ENCODE results near the gene TPPP.

The TPPP gene

DNA sequence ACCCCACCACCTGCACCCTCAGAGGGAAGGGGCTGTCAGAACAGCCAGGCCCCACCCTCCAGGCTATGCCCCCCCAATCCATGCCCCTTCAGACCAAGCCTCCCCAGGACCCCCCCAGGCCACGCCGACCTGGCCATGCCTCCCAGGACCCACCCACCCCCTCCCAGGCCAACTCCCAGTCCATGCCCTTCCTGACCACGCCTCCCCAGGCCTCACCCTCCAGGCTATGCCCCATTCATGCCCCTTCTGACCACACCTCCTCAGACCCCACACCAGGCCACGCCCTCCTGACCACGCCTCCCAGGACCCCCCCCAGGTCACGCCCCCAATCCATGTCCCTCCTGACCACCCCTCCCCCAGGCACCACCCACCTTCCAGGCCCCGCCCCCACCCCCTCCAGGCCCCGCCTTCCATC is 27.6 kb downstream of the TPPP start:
- TF ChIP-seq CTCF (IDR thresholded peaks at IDR 0.05; ENCODE audit: insufficient read depth, low read length, missing control alignments) = no peak
- no peak for DNase-seq (ENCODE audit: low read depth, low spot score)
- ChIA-PET CTCF (no interaction called here), POLR2A (no interaction called here)
- H3K4me3 ChIP-seq (ENCODE audit: low read depth, low read length) = no peak overlapping the region

DNA sequence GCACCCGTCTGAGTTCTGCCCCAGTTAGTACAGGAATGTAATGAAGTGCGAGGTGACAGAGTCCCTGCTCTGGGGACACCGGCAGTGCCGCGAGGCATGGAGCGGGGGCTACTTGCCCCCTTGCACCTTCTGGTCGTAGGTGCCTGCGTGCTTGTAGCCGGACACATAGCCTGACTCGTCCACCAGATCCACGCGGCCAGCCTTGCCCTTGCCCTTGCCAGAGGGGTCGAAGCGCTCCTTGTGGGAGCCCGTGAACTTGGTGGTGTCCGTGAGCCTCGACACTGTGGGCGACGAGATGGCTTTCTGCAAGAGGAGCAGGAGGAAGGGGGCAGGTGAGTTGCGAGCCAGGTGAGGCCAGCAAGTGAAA is 28.2 kb downstream of the TPPP start:
- no peak overlapping the region for H3K4me3 ChIP-seq (ENCODE audit: low read depth, low read length)
- ChIA-PET CTCF (no interaction called here), POLR2A (no interaction called here)
- no peak for DNase-seq (ENCODE audit: low read depth, low spot score)
- TF ChIP-seq CTCF (IDR thresholded peaks at IDR 0.05; ENCODE audit: insufficient read depth, low read length, missing control alignments) = no peak

- CTCF ChIA-PET = no interaction called here
- TF ChIP-seq CTCF (IDR thresholded peaks at IDR 0.05; ENCODE audit: insufficient read depth, low read length, missing control alignments) = no peak
- no peak for DNase-seq (ENCODE audit: low read depth, low spot score)
- H3K4me3 ChIP-seq (ENCODE audit: low read depth, low read length) = no peak overlapping the region
- POLR2A ChIA-PET = no interaction called here
Observed at GRCh38 chr5:664343-664993, 28.7 kb downstream of the TPPP start.

DNA sequence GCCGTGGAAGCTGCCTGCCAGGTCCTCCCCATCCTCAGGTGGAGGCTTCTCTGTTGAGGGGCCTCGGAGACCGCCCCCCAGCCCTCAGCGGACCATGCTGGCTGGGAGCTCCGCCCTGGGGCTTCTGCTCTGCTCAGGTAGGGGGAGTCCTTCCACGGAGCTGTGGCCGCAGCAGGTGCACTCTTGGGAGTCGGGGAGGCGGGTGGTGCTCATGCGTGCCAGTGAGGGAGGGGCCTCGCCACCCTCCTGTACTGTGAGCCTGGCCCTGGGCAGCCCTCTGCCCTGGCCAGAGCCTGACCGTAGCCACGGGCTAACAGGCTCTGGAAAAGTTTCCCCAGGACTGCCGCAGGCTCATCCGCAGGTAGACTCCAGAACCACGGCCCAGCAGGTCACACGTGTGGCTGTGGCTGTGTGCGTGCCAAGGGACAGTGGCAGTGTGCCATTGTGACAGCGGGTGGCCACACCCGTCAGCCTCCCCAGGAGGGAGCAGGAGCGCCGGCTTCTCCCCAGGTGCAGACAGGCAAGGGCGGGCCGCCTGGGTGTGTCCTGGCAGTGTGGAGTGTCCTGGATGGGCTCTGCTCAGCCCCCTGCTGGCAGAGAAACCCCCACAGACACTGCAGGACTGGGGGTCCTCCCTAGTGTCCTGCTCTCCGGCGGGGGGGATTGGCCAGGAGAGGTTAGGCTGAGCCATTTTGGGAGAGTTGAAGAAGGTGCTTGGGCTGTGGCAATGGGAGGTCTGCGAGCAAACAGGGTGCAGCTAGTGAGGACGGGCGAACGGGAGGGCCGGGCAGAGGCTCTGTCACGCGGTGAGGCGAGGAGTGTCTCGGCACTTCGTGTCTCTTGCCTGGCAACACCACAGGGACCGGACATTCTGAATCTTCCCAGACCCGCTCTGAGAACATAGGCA is 29.5 kb downstream of the TPPP start:
- DNase-seq (ENCODE audit: low read depth, low spot score) = no peak
- ChIA-PET POLR2A (no interaction called here), CTCF (interaction anchor here (0.7 kb wide), 1 partner anchor 240 kb away, joined by 4 read pairs; no protein-coding TSS in a partner anchor)
- no peak for TF ChIP-seq CTCF (IDR thresholded peaks at IDR 0.05; ENCODE audit: insufficient read depth, low read length, missing control alignments)
- no peak overlapping the region for H3K4me3 ChIP-seq (ENCODE audit: low read depth, low read length)

- ChIA-PET CTCF (interaction anchor here (0.7 kb wide), 1 partner anchor 241 kb away, joined by 4 read pairs; no protein-coding TSS in a partner anchor), POLR2A (no interaction called here)
- H3K4me3 ChIP-seq (ENCODE audit: low read depth, low read length) = no peak overlapping the region
- TF ChIP-seq CTCF (IDR thresholded peaks at IDR 0.05; ENCODE audit: insufficient read depth, low read length, missing control alignments) = no peak
- no peak for DNase-seq (ENCODE audit: low read depth, low spot score)
Observed at GRCh38 chr5:662751-663435, 30.3 kb downstream of the TPPP start.
